H1 (cell line): ENCODE data around the gene CARD11. TPM values are rescaled to one million over a fixed set of nuclear protein-coding genes. Genes with fewer than 3 reads are reported as not detected.
A peak's percentile ranks its signal among the peaks of the same experiment; 100 is the strongest.

ENCODE experiments used
- CTCF ChIA-PET: fragments of 300-600 bp; sonication (Branson Sonifier 250); formaldehyde crosslinking; loops from one replicate; lab custom pipeline; 2021; ENCODE audit not compliant: partially characterized antibody; lab: Charles Lee
- POLR2A ChIA-PET: fragments of 300-600 bp; sonication (Branson Sonifier 250); formaldehyde crosslinking; loops from one replicate; lab custom pipeline; 2021; ENCODE audit warnings: inconsistent platforms; ENCODE audit not compliant: partially characterized antibody; lab: Charles Lee
- DNase-seq, 2 experiments: peaks; one replicate each; pipeline versions ENCODE4 v3.0.0 to v3.0.0-alpha.2; 2010 to 2022; ENCODE audit warnings: low spot score in 2 of 2, low read depth in 1 of 2, mixed read lengths in 1 of 2
- FAIRE-seq: peaks from 2 replicates; lab custom pipeline; 2011; peaks lifted over from hg19 to GRCh38; lab: Jason Lieb, UNC
- H2AFZ ChIP-seq: 2 replicates; pipeline ENCODE4 v1.8.1; 2012; ENCODE audit warnings: low read length, inconsistent platforms
- H2AK5ac ChIP-seq: 2 replicates; pipeline ENCODE4 v1.6.1; 2013; ENCODE audit warnings: low read depth, low read length
- H2BK120ac ChIP-seq: replicated peaks from 2 replicates; pipeline ENCODE3; 2013; ENCODE audit warnings: low read depth, low read length, inconsistent platforms
- H2BK12ac ChIP-seq: 2 replicates; pipeline ENCODE4 v1.6.1; 2013; ENCODE audit warnings: low read depth, low read length
- H2BK15ac ChIP-seq: 2 replicates; pipeline ENCODE4 v1.6.1; 2013; ENCODE audit warnings: low read length
- H2BK20ac ChIP-seq: 2 replicates; pipeline ENCODE4 v1.6.1; 2013; ENCODE audit warnings: low read length
- H2BK5ac ChIP-seq: 2 replicates; pipeline ENCODE4 v1.6.1; 2013; ENCODE audit warnings: low read depth, low read length
- H3K14ac ChIP-seq: 2 replicates; pipeline ENCODE4 v1.6.1; 2013; ENCODE audit warnings: inconsistent platforms; ENCODE audit not compliant: insufficient read length
- H3K18ac ChIP-seq: 2 replicates; pipeline ENCODE4 v1.6.1; 2013; ENCODE audit warnings: low read length; ENCODE audit errors: extremely low read depth
- H3K23ac ChIP-seq: 2 replicates; pipeline ENCODE4 v1.6.1; 2013; ENCODE audit warnings: inconsistent platforms; ENCODE audit not compliant: insufficient read length
- H3K23me2 ChIP-seq: 2 replicates; pipeline ENCODE4 v1.6.1; 2013; ENCODE audit warnings: low read depth, low read length
- H3K27ac ChIP-seq: 2 replicates; pipeline ENCODE4 v1.6.1; 2011; ENCODE audit warnings: low read depth, low read length, inconsistent platforms
- H3K27me3 ChIP-seq, 4 experiments: replicated peaks in 1 of 4; 1 replicate in 1 of 4; 2 replicates in 3 of 4; pipeline versions ENCODE4 v1.6.1 to v1.8.1; 2011 to 2013; ENCODE audit warnings: low read length in 3 of 4, mild to moderate bottlenecking in 3 of 4, inconsistent platforms in 2 of 4, mixed read lengths in 2 of 4, moderate library complexity in 1 of 4; ENCODE audit not compliant: control insufficient read depth in 3 of 4, insufficient read depth in 3 of 4; ENCODE audit errors: extremely low read depth in 1 of 4
- H3K36me3 ChIP-seq, 4 experiments: 2 replicates each; pipeline versions ENCODE4 v1.6.1 to v1.8.1; 2011 to 2013; ENCODE audit warnings: mild to moderate bottlenecking in 4 of 4, low read length in 3 of 4, moderate library complexity in 2 of 4, control low read depth in 1 of 4, inconsistent platforms in 1 of 4; ENCODE audit not compliant: insufficient read depth in 4 of 4, control insufficient read depth in 2 of 4
- H3K4ac ChIP-seq: replicated peaks from 2 replicates; pipeline ENCODE3; 2013; ENCODE audit warnings: low read length, low read depth, mixed read lengths, inconsistent platforms; ENCODE audit not compliant: insufficient read length
- H3K4me1 ChIP-seq, 4 experiments: replicated peaks in 1 of 4; 1 replicate in 1 of 4; 2 replicates in 3 of 4; pipeline versions ENCODE4 v1.6.1 to v1.8.1; 2011 to 2013; ENCODE audit warnings: low read length in 3 of 4, inconsistent platforms in 2 of 4, mixed read lengths in 1 of 4; ENCODE audit not compliant: insufficient read depth in 4 of 4, control insufficient read depth in 3 of 4
- H3K4me2 ChIP-seq, 2 experiments: 2 replicates each; pipeline versions ENCODE4 v1.6.1 to v1.8.1; 2011 to 2013; ENCODE audit warnings: low read depth in 2 of 2, low read length in 2 of 2, control low read depth in 1 of 2, inconsistent platforms in 1 of 2, mild to moderate bottlenecking in 1 of 2; ENCODE audit not compliant: insufficient read depth in 1 of 2
- H3K4me3 ChIP-seq, 4 experiments: fragments of 200-600, 300-600 bp in 1 of 4; sonication (generic), shearing (Covaris generic), sonication (Bioruptor Twin) in 1 of 4; 2 replicates each; pipeline versions ENCODE4 v1.5.1 to v1.8.1; 2011 to 2016; ENCODE audit warnings: low read length in 4 of 4, low read depth in 3 of 4, control low read depth in 2 of 4, inconsistent platforms in 2 of 4, mild to moderate bottlenecking in 2 of 4, mixed read lengths in 1 of 4, moderate library complexity in 1 of 4; ENCODE audit not compliant: insufficient read depth in 2 of 4; ENCODE audit errors: extremely low read depth in 1 of 4
- H3K56ac ChIP-seq: replicated peaks from 2 replicates; pipeline ENCODE3; 2013; ENCODE audit warnings: low read depth, mild to moderate bottlenecking, mixed read lengths, low read length, inconsistent platforms; ENCODE audit not compliant: insufficient read length
- H3K79me1 ChIP-seq: 2 replicates; pipeline ENCODE4 v1.6.1; 2013; ENCODE audit warnings: low read depth, low read length, control low read depth
- H3K79me2 ChIP-seq, 2 experiments: 2 replicates each; pipeline versions ENCODE4 v1.6.1 to v1.8.1; 2012 to 2013; ENCODE audit warnings: low read length in 2 of 2, mild to moderate bottlenecking in 2 of 2, inconsistent platforms in 1 of 2; ENCODE audit not compliant: insufficient read depth in 2 of 2, control insufficient read depth in 1 of 2
- H3K9ac ChIP-seq, 4 experiments: replicated peaks in 1 of 4; 1 replicate in 1 of 4; 2 replicates in 3 of 4; pipeline versions ENCODE4 v1.6.1 to v1.8.1; 2011 to 2013; ENCODE audit warnings: low read depth in 3 of 4, low read length in 3 of 4, control low read depth in 2 of 4, mild to moderate bottlenecking in 2 of 4, moderate library complexity in 2 of 4, inconsistent platforms in 1 of 4; ENCODE audit errors: extremely low read depth in 1 of 4
- H3K9me3 ChIP-seq, 2 experiments: 2 replicates each; pipeline versions ENCODE4 v1.6.1 to v1.8.1; 2012 to 2013; ENCODE audit warnings: mild to moderate bottlenecking in 2 of 2, moderate library complexity in 2 of 2, control low read depth in 1 of 2, inconsistent platforms in 1 of 2, low read depth in 1 of 2, low read length in 1 of 2, mixed read lengths in 1 of 2; ENCODE audit not compliant: insufficient read depth in 2 of 2
- H4K20me1 ChIP-seq, 2 experiments: replicated peaks in 1 of 2; 2 replicates each; pipeline versions ENCODE3 to v1.8.1; 2011 to 2013; ENCODE audit warnings: inconsistent platforms in 2 of 2, low read length in 2 of 2, mild to moderate bottlenecking in 1 of 2; ENCODE audit not compliant: insufficient read depth in 2 of 2, control insufficient read depth in 1 of 2
- H4K5ac ChIP-seq: 2 replicates; pipeline ENCODE4 v1.6.1; 2013; ENCODE audit warnings: low read length, low read depth, mixed read lengths, inconsistent platforms; ENCODE audit not compliant: insufficient read length
- H4K8ac ChIP-seq: 2 replicates; pipeline ENCODE4 v1.8.0; 2013; ENCODE audit warnings: mild to moderate bottlenecking, moderate library complexity, low read length, inconsistent platforms; ENCODE audit not compliant: insufficient read depth; ENCODE audit errors: extremely low read depth
- H4K91ac ChIP-seq: replicated peaks from 2 replicates; pipeline ENCODE3; 2013; ENCODE audit warnings: low read length, mixed read lengths, inconsistent platforms; ENCODE audit not compliant: insufficient read length
- CEBPB ChIP-seq: IDR thresholded peaks from 2 replicates; pipeline ENCODE4 v1.6.1; 2012; ENCODE audit warnings: low read depth, low read length
- CTCF ChIP-seq, 3 experiments: IDR thresholded peaks; 1 replicate in 2 of 3; 2 replicates in 1 of 3; pipeline versions ENCODE4 v1.5.1 to v1.6.1; 2011; ENCODE audit warnings: low read length in 3 of 3, mild to moderate bottlenecking in 3 of 3, inconsistent platforms in 2 of 3, low read depth in 1 of 3, moderate library complexity in 1 of 3; ENCODE audit not compliant: insufficient read depth in 1 of 3; ENCODE audit errors: control extremely low read depth in 1 of 3
- EP300 ChIP-seq, 2 experiments: IDR thresholded peaks; 1 replicate in 1 of 2; 2 replicates in 1 of 2; pipeline ENCODE4 v1.6.1; 2011 to 2012; ENCODE audit warnings: low read depth in 2 of 2, low read length in 2 of 2, mild to moderate bottlenecking in 2 of 2, borderline replicate concordance in 1 of 2, inconsistent platforms in 1 of 2, moderate library complexity in 1 of 2
- GABPA ChIP-seq: IDR thresholded peaks from 2 replicates; pipeline ENCODE4 v1.6.1; 2011; ENCODE audit warnings: mild to moderate bottlenecking, low read length, moderate library complexity, borderline replicate concordance; ENCODE audit not compliant: insufficient read depth
- KDM1A ChIP-seq: fragments of 200-600, 300-600 bp; sonication (generic); IDR thresholded peaks from 2 replicates; pipeline ENCODE4 v1.7.1; 2016; ENCODE audit warnings: mild to moderate bottlenecking, low read length, borderline replicate concordance
- RAD21 ChIP-seq, 2 experiments: IDR thresholded peaks in 1 of 2; conservative IDR thresholded peaks in 1 of 2; 2 replicates each; pipeline ENCODE4 v1.6.1; 2011; ENCODE audit warnings: low read depth in 2 of 2, low read length in 2 of 2, improper control_type of control experiment in 1 of 2, inconsistent platforms in 1 of 2, mild to moderate bottlenecking in 1 of 2, moderate library complexity in 1 of 2
- RNF2 ChIP-seq: fragments of 200-900, 300-1000 bp; sonication (generic); IDR thresholded peaks from 2 replicates; pipeline ENCODE4 v1.7.1; 2016; ENCODE audit warnings: borderline replicate concordance, low read depth, mild to moderate bottlenecking, antibody characterized with exemption, low read length; ENCODE audit not compliant: poor library complexity, severe bottlenecking; ENCODE audit errors: missing control alignments
- TEAD4 ChIP-seq: IDR thresholded peaks from 2 replicates; pipeline ENCODE4 v1.6.1; 2012; ENCODE audit warnings: low read depth, low read length, inconsistent platforms, mixed read lengths
- YY1 ChIP-seq: IDR thresholded peaks from 2 replicates; pipeline ENCODE4 v1.6.1; 2011; ENCODE audit warnings: low read depth, mild to moderate bottlenecking, low read length
- WGBS, 2 experiments: shearing (Covaris generic) in 1 of 2; methylation state at CpG; one replicate each; pipeline versions ENCODE4 v1.1.6 to v1.1.7; 2013 to 2015; ENCODE audit warnings: low lambda C conversion rate in 2 of 2, mixed read lengths in 2 of 2, inconsistent platforms in 1 of 2, low coverage in 1 of 2, missing lambda C conversion rate in 1 of 2; ENCODE audit not compliant: insufficient replicate concordance in 2 of 2, insufficient coverage in 1 of 2, insufficient read length in 1 of 2; ENCODE audit errors: extremely low coverage in 1 of 2, missing lambda C conversion rate in 1 of 2; 5-methylcytosine and 5-hydroxymethylcytosine counted together
- polyA plus RNA-seq, 7 experiments: library from polyadenylated mRNA; depleted of rRNA in 3 of 7; stranded (reverse) in 5 of 7; unstranded in 2 of 7; fragments of >200 nt in 5 of 7; fragments of 200-250 nt in 2 of 7; gene quantifications; 1 replicate in 5 of 7; 2 replicates in 1 of 7; 4 replicates in 1 of 7; pipeline versions ENCODE4 v1.2.1 to v1.2.3, GENCODE V29; 2011 to 2013; ENCODE audit warnings: missing spikeins in 2 of 7, mixed read lengths in 2 of 7
- total RNA-seq: library from RNA; stranded (reverse); fragmentation: NEBNext Ultra II Directional; extraction: Animal tissue kit (Norgen Biotek cat#: 25700); gene quantifications from 2 replicates; pipeline ENCODE4 v1.2.1, GENCODE V29; 2021

CARD11 gene
- total and polyA plus RNA-seq, 2 of the 8 experiments (the other 6 are each of a cell fraction or from before 2014, with no cell fraction given): 12.6 to 29.8 TPM

- FAIRE-seq (no peak), DNase-seq (peak; percentile 46 to 73)
- POLR2A ChIA-PET: no interaction called here
- Histone ChIP-seq H3K4me3 (no peak overlapping the region), H4K91ac (no peak overlapping the region), H2AFZ (0 out of 2 replicates have a peak overlapping the region, but pooled peaks have one; percentile 6), H3K79me2 (no peaks in the 10 kb centered on the region), H3K9ac (no peak overlapping the region), H4K20me1 (no peaks in the 10 kb centered on the region), H3K4ac (no peak overlapping the region), H3K27me3 (no peaks in the 10 kb centered on the region), H3K27ac (no peak overlapping the region), H3K56ac (no peak overlapping the region), H3K14ac (no peak overlapping the region), H2BK15ac (no peak overlapping the region), H4K5ac (no peak overlapping the region), H3K9me3 (no peaks in the 10 kb centered on the region; a peak in 1 of 4 replicates), H2BK5ac (no peak overlapping the region; the same call in 1 of the 2 replicates), H2AK5ac (no peak overlapping the region), H3K4me1 (peaks cover 0 to 2% (median 1%) of the 10 kb centered on the region in 4 experiments; a peak in 2 of 7 replicates), H3K79me1 (no peaks in the 10 kb centered on the region), H2BK120ac (no peak overlapping the region), H3K23ac (no peak overlapping the region), H2BK20ac (no peak overlapping the region), H4K8ac (no peak overlapping the region), H3K36me3 (no peaks in the 10 kb centered on the region), H3K23me2 (no peaks in the 10 kb centered on the region), H3K18ac (no peak overlapping the region), H2BK12ac (no peak overlapping the region), H3K4me2 (no peak overlapping the region)
- CTCF ChIA-PET: interaction anchor here (0.6 to 4.4 kb wide), 34 partner anchors 8 to 1283 kb away, joined by 3 to 40 read pairs (median 5); no protein-coding TSS in a partner anchor
- 65% methylated on average over 11 of the region's 11 CpGs; no CpG with 5 or more reads in 1 of the 2 experiments for WGBS, 2 experiments
- TF ChIP-seq CEBPB (no peak), YY1 (peak; percentile 69), KDM1A (no peak), RAD21 (IDR thresholded peaks at IDR 0.05 in 1 of 2, conservative IDR thresholded peaks at IDR 0.05 in 1 of 2; ENCODE audit: low read depth in 2 of 2, low read length in 2 of 2) (peak; percentile 60 to 74), CTCF (IDR thresholded peaks at IDR 0.05; ENCODE audit: control extremely low read depth in 1 of 3, insufficient read depth in 1 of 3, low read depth in 1 of 3, low read length in 3 of 3) (peak; percentile 75 to 94 (median 81)), RNF2 (no peak), GABPA (no peak), TEAD4 (peak; percentile 88), EP300 (IDR thresholded peaks at IDR 0.05; ENCODE audit: borderline replicate concordance in 1 of 2, low read depth in 2 of 2, low read length in 2 of 2) (no peak)
Measured at GRCh38 chr7:3089493-3089892, 45.8 kb upstream of the CARD11 start.
